Activated B cell treated with CpG ODN at 0.5 μM for 24 hours (primary cell): ENCODE data around the gene AP2S1. TPM values are rescaled to one million over a fixed set of nuclear protein-coding genes. Genes with fewer than 3 reads are reported as not detected.

Source experiments
- ATAC-seq: fragments of 200-7000 bp; cut with Tn5 transposase; one replicate; pipeline ENCODE4 v1.10.0; 2021; ENCODE audit warnings: low read depth, mild to moderate bottlenecking, moderate library complexity
- CTCF ChIA-PET: fragments of 350-600 bp; sonication (Branson Sonifier 250); formaldehyde crosslinking; loops from one replicate; lab custom pipeline; 2021; ENCODE audit warnings: antibody characterized with exemption; lab: Charles Lee
- POLR2A ChIA-PET: fragments of 350-600 bp; sonication (Branson Sonifier 250); formaldehyde crosslinking; loops from one replicate; lab custom pipeline; 2021; ENCODE audit warnings: antibody characterized with exemption; lab: Charles Lee
- DNase-seq: peaks from one replicate; pipeline ENCODE4 v3.0.0; 2022
- H3K27ac Mint-ChIP-seq: one replicate; pipeline ENCODE4 v1.8.0; 2020; ENCODE audit warnings: mixed read lengths
- H3K27me3 Mint-ChIP-seq: one replicate; pipeline ENCODE4 v1.8.0; 2021; ENCODE audit warnings: mixed read lengths
- H3K36me3 Mint-ChIP-seq: one replicate; pipeline ENCODE4 v1.8.0; 2021; ENCODE audit warnings: low read depth, mixed read lengths
- H3K4me1 Mint-ChIP-seq: one replicate; pipeline ENCODE4 v1.8.0; 2021; ENCODE audit warnings: mixed read lengths
- H3K4me3 Mint-ChIP-seq: one replicate; pipeline ENCODE4 v1.8.0; 2020; ENCODE audit warnings: mild to moderate bottlenecking, mixed read lengths
- H3K9me3 Mint-ChIP-seq: one replicate; pipeline ENCODE4 v1.8.0; 2020; ENCODE audit warnings: mixed read lengths
- CTCF ChIP-seq: fragments of 200-600 bp; IDR thresholded peaks from one replicate; pipeline ENCODE4 v1.8.0; 2022; ENCODE audit warnings: antibody characterized with exemption, mild to moderate bottlenecking
- intact Hi-C: fragments of 100-400 bp; cut with micrococcal nuclease; formaldehyde crosslinking; loops from one replicate; pipeline ENCODE4 v1.15.1; 2024
- total RNA-seq: library from RNA; stranded (reverse); gene quantifications from 2 replicates; pipeline ENCODE4 v1.2.3, GENCODE V29; 2022

The AP2S1 gene
- total RNA-seq, 1 donor from 2014 or later, result 74.7 TPM

GRCh38 chr19:46798713-46799112, 51.9 kb downstream of the AP2S1 start:
- Mint-ChIP-seq H3K27me3 (no peaks in the 10 kb centered on the region), H3K36me3 (no peaks in the 10 kb centered on the region), H3K4me1 (no peaks in the 10 kb centered on the region), H3K4me3 (no peak overlapping the region), H3K27ac (no peak overlapping the region), H3K9me3 (no peaks in the 10 kb centered on the region)
- no peak for TF ChIP-seq CTCF
- CTCF ChIA-PET, result no interaction called here
- DNase-seq (no peak), ATAC-seq (no peak)
- intact Hi-C loops, result no loop called here
- POLR2A ChIA-PET, result no interaction called here

GRCh38 chr19:46797881-46798280, 52.8 kb downstream of the AP2S1 start:
- Mint-ChIP-seq H3K27ac (no peak overlapping the region), H3K4me3 (no peak overlapping the region), H3K9me3 (no peaks in the 10 kb centered on the region), H3K27me3 (no peaks in the 10 kb centered on the region), H3K4me1 (no peaks in the 10 kb centered on the region), H3K36me3 (no peaks in the 10 kb centered on the region)
- DNase-seq (no peak), ATAC-seq (no peak)
- TF ChIP-seq CTCF, result no peak
- POLR2A ChIA-PET, result interaction anchor here (0.7 kb wide), 1 partner anchor 9 kb away, joined by 8 read pairs; the partner anchor contains the start of gene SLC1A5
- CTCF ChIA-PET, result interaction anchor here (1.0 kb wide), 1 partner anchor 11 kb away, joined by 3 read pairs; no protein-coding TSS in a partner anchor
- intact Hi-C loops, result no loop called here

GRCh38 chr19:46791944-46792343, 58.7 kb downstream of the AP2S1 start:
- H3K27ac Mint-ChIP-seq, result no peak overlapping the region
- DNase-seq (no peak), ATAC-seq (no peak)
- H3K4me1 Mint-ChIP-seq, result peaks cover 14% of the 10 kb centered on the region
- peaks cover 6% of the 10 kb centered on the region for H3K36me3 Mint-ChIP-seq
- H3K4me3 Mint-ChIP-seq, result no peak overlapping the region
- ChIA-PET CTCF (interaction anchor here (0.7 kb wide), 1 partner anchor 27 kb away, joined by 3 read pairs; no protein-coding TSS in a partner anchor), POLR2A (interaction anchor here (0.6 to 0.9 kb wide), 2 partner anchors 29 to 192 kb away, joined by 3 read pairs; no protein-coding TSS in a partner anchor)
- no peaks in the 10 kb centered on the region for H3K9me3 Mint-ChIP-seq
- TF ChIP-seq CTCF, result no peak
- intact Hi-C loops, result no loop called here
- no peaks in the 10 kb centered on the region for H3K27me3 Mint-ChIP-seq

GRCh38 chr19:46789371-46789770, 61.3 kb downstream of the AP2S1 start:
- ChIA-PET POLR2A (interaction anchor here (0.7 to 5.8 kb wide), 11 partner anchors 8 to 307 kb away, joined by 3 to 242 read pairs (median 6); partner anchors contain the start of genes AP2S1, CALM3 and DACT3), CTCF (interaction anchor here (0.8 kb wide), 1 partner anchor 84 kb away, joined by 3 read pairs; no protein-coding TSS in a partner anchor)
- intact Hi-C loops, result loop anchor here (5.0 to 10.0 kb wide), 3 partner anchors 42 to 435 kb away; partner anchors contain the start of genes FKRP, STRN4 and ZC3H4
- Mint-ChIP-seq H3K9me3 (no peaks in the 10 kb centered on the region), H3K27ac (no peak overlapping the region), H3K4me3 (no peak overlapping the region), H3K36me3 (peaks cover 18% of the 10 kb centered on the region), H3K27me3 (no peaks in the 10 kb centered on the region), H3K4me1 (peaks cover 38% of the 10 kb centered on the region)
- no peak for ATAC-seq
- no peak for DNase-seq
- TF ChIP-seq CTCF, result no peak

GRCh38 chr19:46788968-46789338, 61.7 kb downstream of the AP2S1 start:
- ChIA-PET POLR2A (interaction anchor here (0.5 to 5.8 kb wide), 29 partner anchors 9 to 468 kb away, joined by 3 to 242 read pairs (median 5); partner anchors contain the start of genes AP2S1, ARHGAP35, CALM3 and DACT3), CTCF (interaction anchor here (0.8 kb wide), 1 partner anchor 84 kb away, joined by 3 read pairs; no protein-coding TSS in a partner anchor)
- peaks cover 42% of the 10 kb centered on the region for H3K4me1 Mint-ChIP-seq

More at GRCh38 chr19:46788968-46789338, 61.7 kb downstream of the AP2S1 start:
- Mint-ChIP-seq H3K36me3 (peaks cover 21% of the 10 kb centered on the region), H3K27ac (peak overlapping the region; percentile 95), H3K27me3 (no peaks in the 10 kb centered on the region), H3K4me3 (peak overlapping the region; percentile 95), H3K9me3 (no peaks in the 10 kb centered on the region)
- DNase-seq (no peak), ATAC-seq (no peak)
- no peak for TF ChIP-seq CTCF
- intact Hi-C loops, result loop anchor here (1.0 to 10.0 kb wide), 5 partner anchors 32 to 436 kb away; partner anchors contain the start of genes AP2S1, FKRP, STRN4 and ZC3H4
